GM12892 (cell line): ENCODE measurements around the gene COG6.

Experiments
- POLR2A ChIP-seq: IDR thresholded peaks from 2 replicates; pipeline ENCODE4 v1.6.1; 2011; ENCODE audit warnings: low read depth, low read length, control low read depth
- POLR2AphosphoS5 ChIP-seq: IDR thresholded peaks from 2 replicates; pipeline ENCODE4 v1.6.1; 2011; ENCODE audit warnings: low read depth, low read length, control low read depth
- TAF1 ChIP-seq: IDR thresholded peaks from 2 replicates; pipeline ENCODE4 v1.6.1; 2011; ENCODE audit warnings: low read depth, mild to moderate bottlenecking, control low read depth, low read length, borderline replicate concordance

DNA sequence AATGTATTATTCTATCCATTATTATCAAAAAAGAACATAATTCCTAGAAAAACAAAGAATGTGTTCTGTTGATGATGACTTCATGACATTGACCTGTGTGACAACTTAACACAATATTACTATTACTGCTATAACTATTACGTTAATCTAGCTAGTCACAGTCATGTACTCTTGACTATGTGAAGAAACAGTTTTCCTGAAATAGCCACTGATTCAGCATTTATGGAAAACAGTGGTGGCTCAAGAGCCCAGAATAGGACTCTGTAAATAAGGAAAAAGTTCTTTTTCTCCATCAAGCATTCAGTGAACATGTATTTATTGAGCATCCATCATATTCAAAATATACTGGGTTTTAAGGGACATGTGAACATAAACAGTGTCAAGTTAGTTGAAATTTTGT is 93.5 kb downstream of the COG6 start:
- TF ChIP-seq POLR2AphosphoS5 (no peak), POLR2A (no peak), TAF1 (no peak)
